ENCODE results near the gene POC1B. TPM values are rescaled to one million over a fixed set of nuclear protein-coding genes. Genes with fewer than 3 reads are reported as not detected.

Gene POC1B
- polyA plus RNA-seq, 1 donor from 2014 or later: 10.0 TPM

DNA sequence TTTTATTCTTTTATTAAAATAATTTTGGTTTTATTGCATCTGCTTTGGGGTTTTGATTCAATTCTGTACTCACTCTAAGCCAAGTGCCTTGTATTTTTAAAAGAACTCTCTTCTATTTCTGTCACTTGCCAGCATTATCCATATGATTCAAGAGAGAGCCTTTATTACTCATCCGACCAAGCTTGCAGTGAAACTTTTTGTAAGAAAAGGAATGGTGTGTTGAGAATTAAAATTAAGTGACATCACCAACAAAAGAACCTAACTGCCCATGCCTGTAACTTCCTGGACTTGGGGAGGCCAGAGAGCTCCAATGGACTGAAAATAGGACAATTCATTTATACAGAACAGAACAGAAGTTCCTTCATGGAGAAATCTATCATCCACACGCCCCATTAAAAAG lies 53.3 kb downstream of the POC1B start:
- no peak overlapping the region for H3K9ac ChIP-seq (ENCODE audit: low read length)
- H3K4me3 ChIP-seq (ENCODE audit: low read length): no peak overlapping the region
- TF ChIP-seq EP300 (conservative IDR thresholded peaks at IDR 0.05; ENCODE audit: poor library complexity, severe bottlenecking) (no peak), TAF1 (IDR thresholded peaks at IDR 0.05; ENCODE audit: low read depth) (no peak), SMC3 (conservative IDR thresholded peaks at IDR 0.05; ENCODE audit: poor library complexity) (no peak), POLR2AphosphoS5 (IDR thresholded peaks at IDR 0.05) (no peak), MXI1 (conservative IDR thresholded peaks at IDR 0.05; ENCODE audit: poor library complexity, severe bottlenecking) (no peak), REST (IDR thresholded peaks at IDR 0.05; ENCODE audit: borderline replicate concordance) (no peak), EZH2 (IDR thresholded peaks at IDR 0.05; ENCODE audit: borderline replicate concordance, insufficient read depth, low read length, poor library complexity, severe bottlenecking) (no peak), RAD21 (conservative IDR thresholded peaks at IDR 0.05) (no peak)
- TF ChIP-seq, protein P1, sequence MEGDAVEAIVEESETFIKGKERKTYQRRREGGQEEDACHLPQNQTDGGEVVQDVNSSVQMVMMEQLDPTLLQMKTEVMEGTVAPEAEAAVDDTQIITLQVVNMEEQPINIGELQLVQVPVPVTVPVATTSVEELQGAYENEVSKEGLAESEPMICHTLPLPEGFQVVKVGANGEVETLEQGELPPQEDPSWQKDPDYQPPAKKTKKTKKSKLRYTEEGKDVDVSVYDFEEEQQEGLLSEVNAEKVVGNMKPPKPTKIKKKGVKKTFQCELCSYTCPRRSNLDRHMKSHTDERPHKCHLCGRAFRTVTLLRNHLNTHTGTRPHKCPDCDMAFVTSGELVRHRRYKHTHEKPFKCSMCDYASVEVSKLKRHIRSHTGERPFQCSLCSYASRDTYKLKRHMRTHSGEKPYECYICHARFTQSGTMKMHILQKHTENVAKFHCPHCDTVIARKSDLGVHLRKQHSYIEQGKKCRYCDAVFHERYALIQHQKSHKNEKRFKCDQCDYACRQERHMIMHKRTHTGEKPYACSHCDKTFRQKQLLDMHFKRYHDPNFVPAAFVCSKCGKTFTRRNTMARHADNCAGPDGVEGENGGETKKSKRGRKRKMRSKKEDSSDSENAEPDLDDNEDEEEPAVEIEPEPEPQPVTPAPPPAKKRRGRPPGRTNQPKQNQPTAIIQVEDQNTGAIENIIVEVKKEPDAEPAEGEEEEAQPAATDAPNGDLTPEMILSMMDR (IDR thresholded peaks at IDR 0.05; ENCODE audit: poor library complexity, severe bottlenecking): no peak

GRCh38 chr12:89470741-89471509 lies 54.9 kb downstream of the POC1B start:
- Histone ChIP-seq H3K79me2 (replicated peaks; ENCODE audit: insufficient read depth, low read length) (no peaks in the 10 kb centered on the region), H3K4me3 (ENCODE audit: low read length) (no peak overlapping the region), H3F3A (ENCODE audit: insufficient read depth, low read length, poor library complexity, severe bottlenecking) (no peaks in the 10 kb centered on the region), H3K27me3 (ENCODE audit: insufficient read depth, low read depth, low read length) (no peaks in the 10 kb centered on the region), H3K4me2 (ENCODE audit: low read length) (no peak overlapping the region), H3K27ac (ENCODE audit: low read length) (no peak overlapping the region), H3K9ac (ENCODE audit: low read length) (no peak overlapping the region), H3K9me2 (ENCODE audit: insufficient read depth, low read length) (no peaks in the 10 kb centered on the region), H3K36me3 (ENCODE audit: insufficient read depth, low read length) (no peaks in the 10 kb centered on the region), H2AFZ (ENCODE audit: low read depth, low read length) (no peak overlapping the region), H3K9me3 (ENCODE audit: low read length) (no peaks in the 10 kb centered on the region), H4K20me1 (ENCODE audit: insufficient read depth) (no peaks in the 10 kb centered on the region)
- no peak for TF ChIP-seq TAF1 (IDR thresholded peaks at IDR 0.05; ENCODE audit: low read depth)
- TF ChIP-seq, protein P1 (IDR thresholded peaks at IDR 0.05; ENCODE audit: poor library complexity, severe bottlenecking): peak; percentile 34

More for the DNA sequence above, 53.3 kb downstream of the POC1B start:
- Histone ChIP-seq H2AFZ (ENCODE audit: low read depth, low read length) (no peak overlapping the region), H3K4me2 (ENCODE audit: low read length) (no peak overlapping the region), H3K27ac (ENCODE audit: low read length) (no peak overlapping the region), H4K20me1 (ENCODE audit: insufficient read depth) (no peaks in the 10 kb centered on the region), H3K79me2 (replicated peaks; ENCODE audit: insufficient read depth, low read length) (no peaks in the 10 kb centered on the region), H3K27me3 (ENCODE audit: insufficient read depth, low read depth, low read length) (no peaks in the 10 kb centered on the region), H3F3A (ENCODE audit: insufficient read depth, low read length, poor library complexity, severe bottlenecking) (no peaks in the 10 kb centered on the region), H3K9me3 (ENCODE audit: low read length) (no peaks in the 10 kb centered on the region), H3K9me2 (ENCODE audit: insufficient read depth, low read length) (no peaks in the 10 kb centered on the region), H3K36me3 (ENCODE audit: insufficient read depth, low read length) (no peaks in the 10 kb centered on the region)

All from neural cell (in vitro differentiated cells).